Liver (tissue), 3 donors: ENCODE results near the gene NCOR1.
"Not testable (repeated sequence)": the region's sequence is repeated elsewhere in the genome, so short reads cannot be mapped to it uniquely, and the experiment has no call there.

Experiments used
- CTCF ChIP-seq: fragments of 150-350 bp; IDR thresholded peaks from 2 replicates; pipeline ENCODE4 v1.5.1; 2017; ENCODE audit warnings: improper control_type of control experiment, low read depth, low read length; ENCODE audit not compliant: missing input control
- MAX ChIP-seq: IDR thresholded peaks from 2 replicates; pipeline ENCODE4 v1.6.1; 2016; ENCODE audit warnings: antibody characterized with exemption
- RXRA ChIP-seq, 2 donors: IDR thresholded peaks; 2 replicates each; pipeline ENCODE4 v1.6.1; 2017 to 2018; ENCODE audit warnings: antibody characterized with exemption in 2 of 2, mild to moderate bottlenecking in 1 of 2
- TAF1 ChIP-seq: conservative IDR thresholded peaks from 2 replicates; pipeline ENCODE4 v1.6.1; 2016; ENCODE audit warnings: antibody characterized with exemption, mild to moderate bottlenecking
- donor health status: healthy.
- donor health status: healthy.

- not testable (repeated sequence) for TF ChIP-seq CTCF; MAX; RXRA (IDR thresholded peaks at IDR 0.05); TAF1
These were observed 100.1 kb downstream of the NCOR1 start for GRCh38 chr17:16115077-16115698.
